ENCODE data around the gene ROBO1. TPM values are rescaled to one million over a fixed set of nuclear protein-coding genes. Genes with fewer than 3 reads are reported as not detected.

ROBO1 gene
- total RNA-seq, 1 donor from 2014 or later: 73.8 TPM

DNA sequence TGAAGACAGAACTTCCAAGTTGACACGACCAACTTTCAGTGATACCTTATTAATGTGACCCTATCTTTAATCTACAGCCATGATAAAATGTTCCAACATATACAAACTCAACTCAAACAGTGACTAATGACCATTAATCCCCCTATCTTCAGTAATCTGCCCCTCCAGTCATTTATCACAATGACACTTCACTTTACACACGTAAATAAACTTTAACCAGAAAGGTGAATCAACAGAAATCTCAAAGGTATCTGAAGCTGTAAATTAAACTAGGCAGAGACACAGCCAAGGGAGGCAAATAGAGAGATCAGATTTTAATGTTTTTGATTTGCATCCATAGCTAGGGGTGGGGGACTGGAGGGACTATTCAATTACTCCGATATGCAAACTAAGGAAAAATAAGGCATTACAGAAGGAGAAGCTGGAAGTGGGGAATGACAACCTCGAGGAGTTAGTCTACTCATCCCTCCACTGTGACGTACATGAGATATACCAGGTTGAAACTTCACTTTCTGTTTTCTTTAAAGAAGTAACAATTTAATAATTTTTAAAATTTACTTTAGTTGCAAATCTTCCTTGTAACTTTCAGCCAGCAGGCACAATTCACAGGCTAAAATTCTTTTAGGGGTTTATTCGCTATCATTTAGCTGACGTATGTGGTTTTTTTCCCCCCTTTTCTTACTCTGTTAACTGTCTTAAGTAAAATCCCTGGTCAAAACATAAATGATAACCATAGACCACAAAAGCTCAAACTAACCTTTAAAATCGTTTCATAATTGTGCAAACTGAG is 751.0 kb downstream of the ROBO1 start:
- no peaks in the 10 kb centered on the region for H3K27me3 Mint-ChIP-seq (ENCODE audit: unreplicated experiment)
- DNase-seq (ENCODE audit: extremely low spot score, unreplicated experiment): no peak
- TF ChIP-seq, protein P1, sequence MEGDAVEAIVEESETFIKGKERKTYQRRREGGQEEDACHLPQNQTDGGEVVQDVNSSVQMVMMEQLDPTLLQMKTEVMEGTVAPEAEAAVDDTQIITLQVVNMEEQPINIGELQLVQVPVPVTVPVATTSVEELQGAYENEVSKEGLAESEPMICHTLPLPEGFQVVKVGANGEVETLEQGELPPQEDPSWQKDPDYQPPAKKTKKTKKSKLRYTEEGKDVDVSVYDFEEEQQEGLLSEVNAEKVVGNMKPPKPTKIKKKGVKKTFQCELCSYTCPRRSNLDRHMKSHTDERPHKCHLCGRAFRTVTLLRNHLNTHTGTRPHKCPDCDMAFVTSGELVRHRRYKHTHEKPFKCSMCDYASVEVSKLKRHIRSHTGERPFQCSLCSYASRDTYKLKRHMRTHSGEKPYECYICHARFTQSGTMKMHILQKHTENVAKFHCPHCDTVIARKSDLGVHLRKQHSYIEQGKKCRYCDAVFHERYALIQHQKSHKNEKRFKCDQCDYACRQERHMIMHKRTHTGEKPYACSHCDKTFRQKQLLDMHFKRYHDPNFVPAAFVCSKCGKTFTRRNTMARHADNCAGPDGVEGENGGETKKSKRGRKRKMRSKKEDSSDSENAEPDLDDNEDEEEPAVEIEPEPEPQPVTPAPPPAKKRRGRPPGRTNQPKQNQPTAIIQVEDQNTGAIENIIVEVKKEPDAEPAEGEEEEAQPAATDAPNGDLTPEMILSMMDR (IDR thresholded peaks at IDR 0.05): no peak
- H3K4me1 Mint-ChIP-seq (ENCODE audit: unreplicated experiment): peaks cover 34% of the 10 kb centered on the region
- H3K36me3 Mint-ChIP-seq (ENCODE audit: unreplicated experiment): no peaks in the 10 kb centered on the region
- H3K27ac Mint-ChIP-seq (ENCODE audit: unreplicated experiment): no peak overlapping the region
- no peak overlapping the region for H3K4me3 Mint-ChIP-seq (ENCODE audit: unreplicated experiment)
- no peaks in the 10 kb centered on the region for H3K9me3 Mint-ChIP-seq (ENCODE audit: unreplicated experiment)

DNA sequence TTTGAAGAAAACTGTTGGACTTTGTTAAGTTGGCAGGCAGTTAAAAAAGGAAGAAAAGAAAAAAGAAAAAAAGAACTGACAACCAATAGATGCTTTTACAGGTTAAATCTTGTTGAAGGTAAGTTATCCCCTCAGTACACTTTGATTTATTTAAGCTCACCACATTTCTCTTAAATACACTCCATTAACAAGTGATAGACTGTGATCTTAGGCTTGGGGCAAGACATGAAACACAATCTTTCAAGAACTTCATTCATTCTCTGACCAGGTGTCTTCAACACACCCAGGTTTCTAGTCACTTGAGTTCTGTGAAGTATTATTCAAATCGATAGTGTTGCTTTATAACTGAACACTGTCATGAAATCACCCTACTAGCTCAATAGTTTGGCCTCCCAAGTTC is 751.9 kb downstream of the ROBO1 start:
- Mint-ChIP-seq H3K27me3 (ENCODE audit: unreplicated experiment) (no peaks in the 10 kb centered on the region), H3K4me3 (ENCODE audit: unreplicated experiment) (no peak overlapping the region), H3K4me1 (ENCODE audit: unreplicated experiment) (peaks cover 36% of the 10 kb centered on the region), H3K27ac (ENCODE audit: unreplicated experiment) (no peak overlapping the region), H3K9me3 (ENCODE audit: unreplicated experiment) (no peaks in the 10 kb centered on the region), H3K36me3 (ENCODE audit: unreplicated experiment) (no peaks in the 10 kb centered on the region)
- TF ChIP-seq, protein P1 (IDR thresholded peaks at IDR 0.05): no peak
- no peak for DNase-seq (ENCODE audit: extremely low spot score, unreplicated experiment)

DNA sequence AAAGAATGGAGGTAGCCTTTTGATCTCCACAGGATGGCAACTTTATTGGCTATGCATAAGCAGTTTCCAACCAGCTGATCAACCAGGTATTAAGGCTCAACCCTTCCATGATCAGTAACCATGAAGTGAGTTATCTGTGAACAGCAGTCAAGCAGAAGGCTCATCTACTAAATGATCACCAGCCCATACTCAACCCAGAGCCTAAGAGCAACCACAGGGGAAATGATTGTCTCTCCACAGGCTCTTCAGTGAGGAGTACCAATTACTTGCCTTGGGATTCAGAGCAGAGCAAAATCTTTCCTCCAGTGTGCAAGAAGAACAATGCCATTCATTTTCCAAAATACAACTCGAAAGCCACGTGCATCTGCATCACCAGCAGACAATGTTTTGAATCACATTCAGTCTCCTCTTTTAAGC is 754.8 kb downstream of the ROBO1 start:
- Mint-ChIP-seq H3K27ac (ENCODE audit: unreplicated experiment) (peak overlapping the region; percentile 89), H3K9me3 (ENCODE audit: unreplicated experiment) (no peaks in the 10 kb centered on the region), H3K27me3 (ENCODE audit: unreplicated experiment) (no peaks in the 10 kb centered on the region), H3K4me3 (ENCODE audit: unreplicated experiment) (no peak overlapping the region), H3K4me1 (ENCODE audit: unreplicated experiment) (peaks cover 31% of the 10 kb centered on the region), H3K36me3 (ENCODE audit: unreplicated experiment) (no peaks in the 10 kb centered on the region)
- DNase-seq (ENCODE audit: extremely low spot score, unreplicated experiment): no peak
- TF ChIP-seq, protein P1 (IDR thresholded peaks at IDR 0.05): no peak

DNA sequence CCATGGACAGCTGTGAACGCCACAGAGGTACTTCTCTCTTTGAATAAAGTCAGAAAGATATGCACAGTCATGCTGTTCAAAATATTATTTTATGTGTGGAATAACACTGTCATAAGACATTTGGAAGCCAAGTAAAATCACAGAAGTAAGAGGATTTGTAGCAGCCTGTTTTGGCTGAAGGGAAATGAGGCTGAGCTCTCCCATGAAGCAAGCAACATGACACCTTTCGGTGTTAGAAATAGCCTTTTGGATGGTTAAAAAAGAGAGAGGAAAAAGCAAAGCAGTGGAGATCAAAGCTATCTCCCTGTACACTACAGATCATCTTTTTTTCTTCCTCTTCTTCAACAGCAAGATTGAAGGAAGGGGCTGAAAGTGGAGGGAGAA is 755.3 kb downstream of the ROBO1 start:
- H3K27ac Mint-ChIP-seq (ENCODE audit: unreplicated experiment): peak overlapping the region; percentile 89
- DNase-seq (ENCODE audit: extremely low spot score, unreplicated experiment): no peak
- no peaks in the 10 kb centered on the region for H3K9me3 Mint-ChIP-seq (ENCODE audit: unreplicated experiment)
- no peaks in the 10 kb centered on the region for H3K27me3 Mint-ChIP-seq (ENCODE audit: unreplicated experiment)
- TF ChIP-seq, protein P1 (IDR thresholded peaks at IDR 0.05): no peak
- peaks cover 32% of the 10 kb centered on the region for H3K4me1 Mint-ChIP-seq (ENCODE audit: unreplicated experiment)
- no peaks in the 10 kb centered on the region for H3K36me3 Mint-ChIP-seq (ENCODE audit: unreplicated experiment)
- peak overlapping the region; percentile 50 for H3K4me3 Mint-ChIP-seq (ENCODE audit: unreplicated experiment)

DNA sequence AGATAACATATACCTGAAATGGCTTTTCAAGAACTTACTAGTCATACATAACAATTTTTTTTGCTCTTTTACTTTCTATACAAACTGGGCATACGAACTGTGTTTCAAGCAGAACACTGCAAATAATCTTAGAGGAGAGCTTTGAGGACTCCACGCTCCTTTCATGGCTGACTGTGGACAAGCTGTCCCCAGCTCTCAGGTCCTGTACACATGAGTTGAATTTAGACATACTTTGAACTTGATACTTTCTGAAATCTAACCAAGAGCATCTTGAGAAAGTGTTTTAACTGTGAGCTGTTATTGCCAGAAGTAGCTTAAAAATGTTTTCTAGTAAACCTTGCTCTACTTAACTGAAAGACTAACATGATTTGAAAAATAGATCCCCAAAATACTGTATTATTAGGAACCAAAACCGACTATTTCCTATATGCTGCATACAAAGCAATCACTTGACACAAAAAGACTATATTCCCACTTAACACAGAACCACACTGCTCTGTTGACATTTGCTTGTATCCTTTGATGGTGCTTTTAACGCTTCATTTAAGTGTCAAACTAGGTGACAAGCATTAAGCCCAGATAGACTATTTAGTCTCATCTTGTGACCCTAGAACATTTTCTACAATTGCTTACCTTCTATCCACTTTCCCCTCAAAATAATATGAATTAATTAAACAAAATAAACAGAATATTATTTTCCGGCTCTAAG is 755.8 kb downstream of the ROBO1 start:
- Mint-ChIP-seq H3K4me3 (ENCODE audit: unreplicated experiment) (peak overlapping the region; percentile 50), H3K4me1 (ENCODE audit: unreplicated experiment) (peaks cover 35% of the 10 kb centered on the region), H3K27ac (ENCODE audit: unreplicated experiment) (peak overlapping the region; percentile 89), H3K9me3 (ENCODE audit: unreplicated experiment) (no peaks in the 10 kb centered on the region), H3K27me3 (ENCODE audit: unreplicated experiment) (no peaks in the 10 kb centered on the region), H3K36me3 (ENCODE audit: unreplicated experiment) (no peaks in the 10 kb centered on the region)
- TF ChIP-seq, protein P1 (IDR thresholded peaks at IDR 0.05): no peak
- DNase-seq (ENCODE audit: extremely low spot score, unreplicated experiment): no peak

All from osteocyte (in vitro differentiated cells).